HEK293 (cell line): ENCODE data around the gene TAC4.
A peak's percentile ranks its signal among the peaks of the same experiment; 100 is the strongest.

Source experiments
- HOXA7 ChIP-seq: sonication (generic); formaldehyde crosslinking; IDR thresholded peaks from 2 replicates; pipeline ENCODE4 v1.8.1; 2022; ENCODE audit warnings: missing genetic modification reagents, borderline replicate concordance
- MZF1 ChIP-seq: fragments of 450-650 bp; formaldehyde crosslinking; IDR thresholded peaks from 2 replicates; pipeline ENCODE4 v1.5.1; 2017; ENCODE audit warnings: missing biosample characterization, missing genetic modification characterization, borderline replicate concordance
- PATZ1 ChIP-seq: fragments of 450-650 bp; formaldehyde crosslinking; IDR thresholded peaks from 2 replicates; pipeline ENCODE4 v1.5.1; 2016; ENCODE audit warnings: missing biosample characterization, missing genetic modification characterization
- SP2 ChIP-seq: fragments of 450-650 bp; formaldehyde crosslinking; IDR thresholded peaks from 2 replicates; pipeline ENCODE4 v1.5.1; 2016; ENCODE audit warnings: missing biosample characterization, missing genetic modification characterization
- ZBTB17 ChIP-seq: fragments of 450-650 bp; formaldehyde crosslinking; IDR thresholded peaks from 2 replicates; pipeline ENCODE4 v1.5.1; 2016; ENCODE audit warnings: missing biosample characterization, missing genetic modification characterization
- ZBTB21 ChIP-seq: fragments of 450-650 bp; formaldehyde crosslinking; IDR thresholded peaks from 2 replicates; pipeline ENCODE4 v1.5.1; 2017; ENCODE audit warnings: missing biosample characterization, missing genetic modification characterization
- ZFP41 ChIP-seq: fragments of 450-650 bp; formaldehyde crosslinking; IDR thresholded peaks from 2 replicates; pipeline ENCODE4 v1.5.1; 2016; ENCODE audit warnings: missing biosample characterization, missing genetic modification characterization, borderline replicate concordance
- ZNF140 ChIP-seq: fragments of 450-650 bp; formaldehyde crosslinking; IDR thresholded peaks from 2 replicates; pipeline ENCODE4 v1.5.1; 2016; ENCODE audit warnings: missing biosample characterization, missing genetic modification characterization
- ZNF174 ChIP-seq: fragments of 450-650 bp; formaldehyde crosslinking; IDR thresholded peaks from 2 replicates; pipeline ENCODE4 v1.5.0; 2017; ENCODE audit warnings: missing biosample characterization, mild to moderate bottlenecking, missing genetic modification characterization
- ZNF560 ChIP-seq: fragments of 450-650 bp; formaldehyde crosslinking; IDR thresholded peaks from 2 replicates; pipeline ENCODE4 v1.5.1; 2017; ENCODE audit warnings: missing biosample characterization, missing genetic modification characterization, borderline replicate concordance
- ZNF624 ChIP-seq: fragments of 450-650 bp; formaldehyde crosslinking; IDR thresholded peaks from 2 replicates; pipeline ENCODE4 v1.5.1; 2017; ENCODE audit warnings: missing biosample characterization, missing genetic modification characterization
- ZNF660 ChIP-seq: fragments of 450-650 bp; IDR thresholded peaks from 2 replicates; pipeline ENCODE4 v1.5.1; 2018; ENCODE audit warnings: missing biosample characterization, mild to moderate bottlenecking, missing genetic modification characterization
- TF ChIP-seq, protein P1 (sequence below): fragments of 450-650 bp; formaldehyde crosslinking; IDR thresholded peaks from 2 replicates; pipeline ENCODE4 v1.5.1; 2016; ENCODE audit warnings: missing biosample characterization, missing genetic modification characterization

GRCh38 chr17:49861150-49861884 lies 13.4 kb upstream of the TAC4 start:
- TF ChIP-seq ZBTB21 (tag by site-specific recombination) (no peak), ZNF174 (no peak), ZNF560 (no peak), ZFP41 (tag by site-specific recombination) (no peak), ZNF660 (no peak), HOXA7 (CRISPR knock-in tag) (no peak), MZF1 (tag by site-specific recombination) (no peak), ZBTB17 (tag by site-specific recombination) (peak; percentile 49; the same call in 1 of the 2 replicates), ZNF140 (no peak), ZNF624 (no peak), PATZ1 (peak; percentile 98), SP2 (no peak)
- TF ChIP-seq, protein P1, sequence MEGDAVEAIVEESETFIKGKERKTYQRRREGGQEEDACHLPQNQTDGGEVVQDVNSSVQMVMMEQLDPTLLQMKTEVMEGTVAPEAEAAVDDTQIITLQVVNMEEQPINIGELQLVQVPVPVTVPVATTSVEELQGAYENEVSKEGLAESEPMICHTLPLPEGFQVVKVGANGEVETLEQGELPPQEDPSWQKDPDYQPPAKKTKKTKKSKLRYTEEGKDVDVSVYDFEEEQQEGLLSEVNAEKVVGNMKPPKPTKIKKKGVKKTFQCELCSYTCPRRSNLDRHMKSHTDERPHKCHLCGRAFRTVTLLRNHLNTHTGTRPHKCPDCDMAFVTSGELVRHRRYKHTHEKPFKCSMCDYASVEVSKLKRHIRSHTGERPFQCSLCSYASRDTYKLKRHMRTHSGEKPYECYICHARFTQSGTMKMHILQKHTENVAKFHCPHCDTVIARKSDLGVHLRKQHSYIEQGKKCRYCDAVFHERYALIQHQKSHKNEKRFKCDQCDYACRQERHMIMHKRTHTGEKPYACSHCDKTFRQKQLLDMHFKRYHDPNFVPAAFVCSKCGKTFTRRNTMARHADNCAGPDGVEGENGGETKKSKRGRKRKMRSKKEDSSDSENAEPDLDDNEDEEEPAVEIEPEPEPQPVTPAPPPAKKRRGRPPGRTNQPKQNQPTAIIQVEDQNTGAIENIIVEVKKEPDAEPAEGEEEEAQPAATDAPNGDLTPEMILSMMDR (tag by site-specific recombination) = peak; percentile 89
